SK-N-SH treated with all-trans-retinoic acid at 6 μM for 48 hours (cell line): Measurements from ENCODE around the gene GAS5.

Experiments used
- ATAC-seq: fragments of 200-7000 bp; cut with Tn5 transposase; 3 replicates; pipeline ENCODE4 v1.9.1; 2020; ENCODE audit warnings: mild to moderate bottlenecking, moderate library complexity
- ARNTL ChIP-seq: fragments of 450-650 bp; formaldehyde crosslinking; IDR thresholded peaks from 2 replicates; pipeline ENCODE4 v1.5.0; 2020; ENCODE audit warnings: low read depth, mild to moderate bottlenecking, moderate library complexity, borderline replicate concordance
- BACH2 ChIP-seq: fragments of 250-450 bp; sonication (Bioruptor Pico); IDR thresholded peaks from 2 replicates; pipeline ENCODE4 v1.9.0; 2021; ENCODE audit warnings: mild to moderate bottlenecking, borderline replicate concordance
- CREB5 ChIP-seq: fragments of 250-450 bp; sonication (Bioruptor Pico); IDR thresholded peaks from 2 replicates; pipeline ENCODE4 v1.5.1; 2020; ENCODE audit warnings: low read depth, mild to moderate bottlenecking, moderate library complexity
- CSDC2 ChIP-seq: fragments of 250-450 bp; sonication (Bioruptor Pico); IDR thresholded peaks from 2 replicates; pipeline ENCODE4 v1.5.0; 2020; ENCODE audit warnings: mild to moderate bottlenecking, moderate library complexity
- CSRNP3 ChIP-seq: fragments of 250-450 bp; sonication (Bioruptor Pico); IDR thresholded peaks from 2 replicates; pipeline ENCODE4 v1.5.1; 2021; ENCODE audit warnings: mild to moderate bottlenecking, moderate library complexity
- GLIS3 ChIP-seq: fragments of 250-450 bp; sonication (Bioruptor Pico); IDR thresholded peaks from 2 replicates; pipeline ENCODE4 v1.5.0; 2020; ENCODE audit warnings: mild to moderate bottlenecking, moderate library complexity
- ISL1 ChIP-seq: fragments of 250-450 bp; sonication (Bioruptor Pico); IDR thresholded peaks from 2 replicates; pipeline ENCODE4 v2.1.2; 2022; ENCODE audit warnings: mild to moderate bottlenecking, moderate library complexity
- OSR1 ChIP-seq: fragments of 250-450 bp; sonication (Bioruptor Pico); IDR thresholded peaks from 2 replicates; pipeline ENCODE4 v1.8.0; 2022; ENCODE audit warnings: moderate library complexity, mild to moderate bottlenecking, inconsistent platforms
- PATZ1 ChIP-seq: fragments of 250-450 bp; sonication (Bioruptor Pico); IDR thresholded peaks from 2 replicates; pipeline ENCODE4 v1.8.0; 2020; ENCODE audit warnings: mild to moderate bottlenecking, moderate library complexity, borderline replicate concordance
- POU6F1 ChIP-seq: fragments of 250-450 bp; sonication (Bioruptor Pico); IDR thresholded peaks from 2 replicates; pipeline ENCODE4 v1.8.0; 2021; ENCODE audit warnings: low read depth, mild to moderate bottlenecking, moderate library complexity, borderline replicate concordance
- TCF4 ChIP-seq: fragments of 250-450 bp; sonication (Bioruptor Pico); IDR thresholded peaks from 2 replicates; pipeline ENCODE4 v1.8.0; 2021; ENCODE audit warnings: mild to moderate bottlenecking, moderate library complexity, borderline replicate concordance
- TOX ChIP-seq: fragments of 250-450 bp; sonication (Bioruptor Pico); IDR thresholded peaks from 2 replicates; pipeline ENCODE4 v1.8.0; 2021; ENCODE audit warnings: mild to moderate bottlenecking, moderate library complexity, borderline replicate concordance
- TSHZ2 ChIP-seq: fragments of 250-450 bp; sonication (Bioruptor Pico); IDR thresholded peaks from 2 replicates; pipeline ENCODE4 v1.5.0; 2020; ENCODE audit warnings: mild to moderate bottlenecking, moderate library complexity
- ZC3H10 ChIP-seq: fragments of 250-450 bp; sonication (Bioruptor Pico); IDR thresholded peaks from 2 replicates; pipeline ENCODE4 v1.5.1; 2021; ENCODE audit warnings: mild to moderate bottlenecking, moderate library complexity
- ZFP3 ChIP-seq: fragments of 250-450 bp; sonication (Bioruptor Pico); IDR thresholded peaks from 2 replicates; pipeline ENCODE4 v1.5.0; 2020; ENCODE audit warnings: mild to moderate bottlenecking, moderate library complexity
- ZNF565 ChIP-seq: fragments of 450-650 bp; formaldehyde crosslinking; conservative IDR thresholded peaks from 2 replicates; pipeline ENCODE4 v1.5.0; 2020; ENCODE audit warnings: low read depth, mild to moderate bottlenecking, moderate library complexity
- ZNF70 ChIP-seq: fragments of 450-650 bp; formaldehyde crosslinking; IDR thresholded peaks from 2 replicates; pipeline ENCODE4 v1.5.0; 2020; ENCODE audit warnings: mild to moderate bottlenecking, moderate library complexity
- ZNF8 ChIP-seq: fragments of 450-650 bp; formaldehyde crosslinking; IDR thresholded peaks from 2 replicates; pipeline ENCODE4 v1.5.0; 2020; ENCODE audit warnings: mild to moderate bottlenecking, moderate library complexity

The GAS5 gene

GRCh38 chr1:173862769-173863223 lies 5.0 kb downstream of the GAS5 start:
- TF ChIP-seq CSDC2 (CRISPR knock-in tag) (no peak), ZNF565 (CRISPR knock-in tag) (no peak), ZC3H10 (CRISPR knock-in tag) (no peak), TOX (CRISPR knock-in tag) (no peak), CSRNP3 (CRISPR knock-in tag) (no peak), PATZ1 (no peak; the same call in 1 of the 2 replicates), TCF4 (CRISPR knock-in tag) (no peak), OSR1 (CRISPR knock-in tag) (no peak), ZNF8 (CRISPR knock-in tag) (no peak), BACH2 (CRISPR knock-in tag) (no peak), TSHZ2 (no peak), ZFP3 (no peak), POU6F1 (CRISPR knock-in tag) (no peak), ISL1 (no peak), GLIS3 (no peak), ARNTL (CRISPR knock-in tag) (no peak), ZNF70 (no peak)
- TF ChIP-seq, all 23 proteins: peak for 0

GRCh38 chr1:173862146-173862768 lies 5.5 kb downstream of the GAS5 start:
- peak; percentile 48; the same call in 1 of the 2 replicates for TF ChIP-seq PATZ1
- 0 out of 2 replicates have a peak, but pooled peaks have one; percentile 26 for TF ChIP-seq CREB5 (CRISPR knock-in tag)
- peak; percentile 5 for TF ChIP-seq TOX (CRISPR knock-in tag)
- TF ChIP-seq GLIS3, result peak; percentile 11; the same call in 1 of the 2 replicates
- TF ChIP-seq, all 23 proteins: peak for 4; not testable (repeated sequence) for 19
- peak; percentile 6 for ATAC-seq

More at GRCh38 chr1:173862769-173863223, 5.0 kb downstream of the GAS5 start:
- no peak for ATAC-seq

GRCh38 chr1:173861731-173862145 lies 6.1 kb downstream of the GAS5 start:
- peak; percentile 16 for ATAC-seq
- peak; percentile 65 for TF ChIP-seq ZC3H10 (CRISPR knock-in tag)
- no peak for TF ChIP-seq TOX (CRISPR knock-in tag)
- no peak for TF ChIP-seq TSHZ2
- TF ChIP-seq CSRNP3 (CRISPR knock-in tag), result 0 out of 2 replicates have a peak, but pooled peaks have one; percentile 31
- TF ChIP-seq GLIS3, result peak; percentile 67; the same call in 1 of the 2 replicates
